DOHH2 (cell line): ENCODE measurements around the gene CRADD.

ENCODE experiments used
- H3F3A ChIP-seq: fragments of 200-600 bp; sonication (generic), shearing (Covaris generic); 2 replicates; pipeline ENCODE4 v1.6.0; 2016; ENCODE audit warnings: antibody characterized with exemption, mild to moderate bottlenecking; ENCODE audit not compliant: control insufficient read depth, insufficient read depth
- H3K27ac ChIP-seq: fragments of 200-600 bp; sonication (generic); 2 replicates; pipeline ENCODE4 v1.5.1; 2014; ENCODE audit warnings: low read depth, mild to moderate bottlenecking, low read length, moderate library complexity
- H3K27me3 ChIP-seq: fragments of 200-600 bp; sonication (generic); 2 replicates; pipeline ENCODE4 v1.6.1; 2014; ENCODE audit warnings: mild to moderate bottlenecking, low read length, mixed read lengths; ENCODE audit not compliant: control insufficient read depth
- H3K36me3 ChIP-seq: fragments of 200-600 bp; sonication (generic); 2 replicates; pipeline ENCODE4 v1.6.1; 2014; ENCODE audit warnings: mild to moderate bottlenecking, low read length, moderate library complexity, mixed read lengths; ENCODE audit not compliant: control insufficient read depth
- H3K4me1 ChIP-seq: fragments of 200-600 bp; sonication (generic); 2 replicates; pipeline ENCODE4 v1.6.1; 2014; ENCODE audit warnings: mild to moderate bottlenecking, low read length, mixed read lengths; ENCODE audit not compliant: control insufficient read depth
- H3K4me2 ChIP-seq: fragments of 200-600 bp; sonication (generic); 2 replicates; pipeline ENCODE4 v1.6.0; 2014; ENCODE audit warnings: mild to moderate bottlenecking, low read length, moderate library complexity
- H3K4me3 ChIP-seq: fragments of 200-600 bp; sonication (generic); 2 replicates; pipeline ENCODE4 v1.5.1; 2014; ENCODE audit warnings: mild to moderate bottlenecking, low read length, mixed read lengths
- H3K79me2 ChIP-seq: fragments of 200-600 bp; sonication (generic); 2 replicates; pipeline ENCODE4 v1.6.1; 2014; ENCODE audit warnings: mild to moderate bottlenecking, low read length, mixed read lengths; ENCODE audit not compliant: control insufficient read depth
- H3K9me2 ChIP-seq: fragments of 200-600 bp; sonication (generic); replicated peaks from 2 replicates; pipeline ENCODE4 v1.6.1; 2014; ENCODE audit warnings: mild to moderate bottlenecking, low read length, mixed read lengths; ENCODE audit not compliant: control insufficient read depth
- H3K9me3 ChIP-seq: fragments of 200-600 bp; sonication (generic); 2 replicates; pipeline ENCODE4 v1.6.1; 2014; ENCODE audit warnings: antibody characterized with exemption, low read length, mixed read lengths; ENCODE audit not compliant: control insufficient read depth, insufficient read depth
- H4K20me1 ChIP-seq: fragments of 200-600 bp; sonication (generic); 2 replicates; pipeline ENCODE4 v1.6.0; 2014; ENCODE audit warnings: low read depth, mild to moderate bottlenecking, antibody characterized with exemption, low read length, moderate library complexity; ENCODE audit not compliant: control insufficient read depth, insufficient read depth
- CTCF ChIP-seq: fragments of 200-600 bp; sonication (generic); IDR thresholded peaks from one replicate; pipeline ENCODE4 v1.5.1; 2014; ENCODE audit warnings: antibody characterized with exemption, mild to moderate bottlenecking, low read depth, low read length; ENCODE audit not compliant: poor library complexity, severe bottlenecking
- EZH2phosphoT487 ChIP-seq: fragments of 200-600 bp; sonication (generic); IDR thresholded peaks from 2 replicates; pipeline ENCODE4 v1.6.1; 2017; ENCODE audit warnings: borderline replicate concordance, mild to moderate bottlenecking, antibody characterized with exemption, low read length, moderate library complexity, mixed read lengths

The CRADD gene

GRCh38 chr12:93712200-93712599 is 35.0 kb downstream of the CRADD start:
- H3K4me3 ChIP-seq, result no peak overlapping the region
- no peak overlapping the region for H3K4me2 ChIP-seq
- H3K27me3 ChIP-seq, result peaks cover 3% of the 10 kb centered on the region; the same call in 1 of the 2 replicates
- no peaks in the 10 kb centered on the region for H3K9me2 ChIP-seq
- no peaks in the 10 kb centered on the region for H3F3A ChIP-seq
- no peaks in the 10 kb centered on the region for H4K20me1 ChIP-seq
- TF ChIP-seq CTCF, result no peak
- TF ChIP-seq EZH2phosphoT487, result no peak
- no peaks in the 10 kb centered on the region for H3K79me2 ChIP-seq
- H3K36me3 ChIP-seq, result no peaks in the 10 kb centered on the region
- no peaks in the 10 kb centered on the region for H3K9me3 ChIP-seq
- H3K27ac ChIP-seq, result no peak overlapping the region
- no peaks in the 10 kb centered on the region for H3K4me1 ChIP-seq

GRCh38 chr12:93713060-93713459 is 35.9 kb downstream of the CRADD start:
- Histone ChIP-seq H3K27ac (no peak overlapping the region), H3K36me3 (no peaks in the 10 kb centered on the region), H3K79me2 (no peaks in the 10 kb centered on the region), H3K4me1 (no peaks in the 10 kb centered on the region), H3K9me3 (no peaks in the 10 kb centered on the region; the same call in 1 of the 2 replicates), H4K20me1 (no peaks in the 10 kb centered on the region), H3K4me2 (no peak overlapping the region), H3K9me2 (no peaks in the 10 kb centered on the region), H3F3A (no peaks in the 10 kb centered on the region), H3K4me3 (no peak overlapping the region), H3K27me3 (peaks cover 3% of the 10 kb centered on the region; the same call in 1 of the 2 replicates)
- TF ChIP-seq CTCF (no peak), EZH2phosphoT487 (no peak)

GRCh38 chr12:93713800-93714199 is 36.6 kb downstream of the CRADD start:
- no peaks in the 10 kb centered on the region for H4K20me1 ChIP-seq
- no peaks in the 10 kb centered on the region for H3K36me3 ChIP-seq
- H3K27me3 ChIP-seq, result peaks cover 3% of the 10 kb centered on the region; the same call in 1 of the 2 replicates
- no peaks in the 10 kb centered on the region for H3K9me2 ChIP-seq
- no peaks in the 10 kb centered on the region; the same call in 1 of the 2 replicates for H3K9me3 ChIP-seq
- no peak overlapping the region for H3K4me3 ChIP-seq
- TF ChIP-seq EZH2phosphoT487 (no peak), CTCF (no peak)
- no peaks in the 10 kb centered on the region for H3F3A ChIP-seq
- no peak overlapping the region for H3K4me2 ChIP-seq
- no peaks in the 10 kb centered on the region for H3K4me1 ChIP-seq
- H3K79me2 ChIP-seq, result no peaks in the 10 kb centered on the region
- no peak overlapping the region for H3K27ac ChIP-seq
